ENCODE results near the gene FLVCR2.

FLVCR2 gene

DNA sequence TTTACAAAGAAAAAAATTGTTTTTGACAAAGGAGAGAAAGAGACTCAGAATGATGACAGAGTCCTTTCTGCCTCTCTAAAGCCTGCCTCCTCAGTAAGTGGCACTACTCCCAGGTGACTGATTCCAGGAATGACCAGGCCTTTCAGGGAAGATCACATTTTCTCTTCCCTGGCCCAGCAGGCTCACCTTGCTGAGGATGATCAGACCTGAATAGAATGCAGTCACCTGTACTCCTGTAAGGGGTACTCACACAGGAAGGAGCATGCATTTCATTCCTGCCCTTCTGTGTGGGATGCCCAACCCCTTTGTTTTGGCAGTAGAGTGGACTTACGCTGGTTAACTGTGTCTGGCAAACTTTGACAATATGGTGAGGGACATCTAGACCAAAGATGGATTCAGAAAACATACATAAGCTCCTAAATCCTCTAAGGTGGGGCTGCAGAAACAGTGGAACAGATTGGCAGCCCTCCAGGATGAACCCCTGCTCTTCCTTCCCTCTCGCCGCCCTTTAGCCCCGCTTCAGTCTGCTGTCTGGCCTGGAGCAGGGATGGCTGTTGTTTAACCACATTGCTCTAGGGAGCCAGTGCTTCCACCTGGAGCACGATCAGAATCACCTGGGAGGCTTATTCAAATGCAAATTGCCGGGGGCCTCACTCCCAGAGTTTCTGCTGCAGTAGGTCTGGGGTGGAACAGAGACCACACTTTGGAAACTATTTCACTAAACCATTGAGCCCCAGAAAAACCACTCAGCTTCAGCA lies 52.5 kb downstream of the FLVCR2 start:
- no peak for DNase-seq (ENCODE audit: low spot score)

DNA sequence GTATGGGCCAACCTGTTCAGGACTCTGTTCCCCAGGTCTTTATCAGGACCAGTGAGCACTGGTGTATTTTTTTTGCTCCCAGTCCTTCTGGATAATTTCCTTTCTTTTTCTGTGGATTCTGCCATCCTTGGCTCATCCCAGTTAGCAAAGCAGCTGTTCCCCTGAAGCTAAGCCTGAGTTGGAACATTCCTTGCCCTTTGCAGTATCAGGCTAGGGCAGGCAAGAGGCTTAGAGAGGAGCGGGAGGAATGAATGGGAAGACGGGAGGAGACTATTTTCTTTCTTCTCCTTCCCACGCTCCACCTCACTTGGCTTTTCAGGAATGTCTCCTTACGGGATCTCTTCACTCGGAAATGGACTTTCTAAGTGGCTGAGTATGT lies 53.0 kb downstream of the FLVCR2 start:
- no peak for DNase-seq (ENCODE audit: low spot score)

DNA sequence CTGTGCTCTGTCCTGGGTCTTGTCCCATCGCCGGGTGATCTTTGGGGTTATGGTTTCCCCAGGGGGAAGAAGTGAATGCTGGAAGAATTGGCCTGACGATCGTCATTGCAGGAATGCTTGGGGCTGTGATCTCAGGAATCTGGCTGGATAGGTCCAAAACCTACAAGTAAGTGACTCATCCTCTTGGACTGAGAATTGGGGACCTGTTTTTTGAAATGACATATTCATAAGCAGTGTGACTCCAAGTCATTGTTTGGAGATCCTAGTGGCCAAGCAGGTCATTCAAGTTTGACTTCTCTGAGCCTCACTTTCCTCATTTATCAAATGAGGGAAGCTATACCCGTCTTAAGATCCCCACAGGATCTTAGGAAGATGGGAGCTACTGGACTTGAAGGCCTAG lies 56.4 kb downstream of the FLVCR2 start:
- DNase-seq (ENCODE audit: low spot score) = no peak

DNA sequence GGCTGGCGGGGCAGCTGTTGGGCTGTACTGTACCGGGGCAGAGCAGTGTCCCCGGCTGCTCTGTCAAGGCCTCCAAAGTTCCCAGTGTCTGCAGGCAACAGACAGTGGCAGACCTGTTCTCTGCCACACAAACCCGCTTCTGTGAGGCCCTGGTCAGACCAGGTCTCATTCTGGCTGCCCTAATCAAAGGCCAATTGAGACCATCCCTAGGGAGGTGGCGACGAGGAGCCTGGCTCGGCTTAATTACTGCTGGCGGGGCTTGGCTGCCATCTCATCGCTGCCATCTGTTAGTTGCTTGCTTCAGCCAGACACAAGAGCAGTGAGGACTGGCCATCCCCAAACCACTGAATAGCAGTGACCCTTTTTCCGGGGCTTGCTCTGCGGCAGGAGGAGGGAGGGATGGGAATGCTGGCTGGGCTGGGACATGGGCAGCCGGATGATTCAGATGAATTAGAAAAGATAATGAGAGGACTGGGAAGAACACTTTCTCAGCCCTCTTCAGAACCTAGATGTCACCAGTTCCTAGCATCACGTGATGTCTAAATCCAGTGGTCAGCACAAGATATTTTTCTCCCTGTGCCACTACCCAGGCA lies 57.8 kb downstream of the FLVCR2 start:
- DNase-seq (ENCODE audit: low spot score) = peak; percentile 50

DNA sequence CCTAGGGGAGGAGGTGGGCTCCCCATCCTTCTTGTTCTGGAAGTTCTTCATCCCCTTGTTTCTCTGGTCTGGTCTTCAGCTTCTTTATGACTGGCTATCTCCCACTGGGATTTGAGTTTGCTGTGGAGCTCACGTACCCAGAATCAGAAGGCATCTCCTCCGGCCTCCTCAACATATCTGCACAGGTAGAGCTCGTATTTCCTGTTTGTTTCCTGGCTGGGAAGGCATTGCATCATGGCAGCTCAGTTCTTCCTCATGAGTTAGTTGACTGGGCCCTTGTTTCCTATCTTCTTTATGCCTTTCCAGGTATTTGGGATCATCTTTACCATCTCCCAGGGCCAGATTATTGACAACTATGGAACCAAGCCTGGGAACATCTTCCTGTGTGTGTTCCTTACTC lies 62.5 kb downstream of the FLVCR2 start:
- no peak for DNase-seq (ENCODE audit: low spot score)

DNA sequence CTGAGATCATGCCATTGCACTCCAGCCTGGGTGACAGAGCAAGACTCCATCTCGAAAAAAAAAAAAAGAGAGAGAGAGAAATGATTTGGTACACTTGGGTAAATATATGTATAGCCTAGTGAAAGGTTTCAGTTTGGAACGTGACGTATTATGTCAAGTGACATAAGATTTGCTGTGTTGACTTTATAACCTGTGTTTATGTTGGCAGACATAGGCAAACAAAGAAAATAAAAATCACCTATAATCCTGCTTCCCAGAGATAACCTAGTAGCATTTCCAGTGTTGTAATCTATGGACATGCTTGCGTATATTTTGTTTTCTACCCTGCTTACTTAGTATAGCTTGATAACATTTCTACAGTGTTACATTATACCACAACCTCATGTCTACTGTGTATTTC lies 65.6 kb downstream of the FLVCR2 start:
- DNase-seq (ENCODE audit: low spot score) = no peak

DNA sequence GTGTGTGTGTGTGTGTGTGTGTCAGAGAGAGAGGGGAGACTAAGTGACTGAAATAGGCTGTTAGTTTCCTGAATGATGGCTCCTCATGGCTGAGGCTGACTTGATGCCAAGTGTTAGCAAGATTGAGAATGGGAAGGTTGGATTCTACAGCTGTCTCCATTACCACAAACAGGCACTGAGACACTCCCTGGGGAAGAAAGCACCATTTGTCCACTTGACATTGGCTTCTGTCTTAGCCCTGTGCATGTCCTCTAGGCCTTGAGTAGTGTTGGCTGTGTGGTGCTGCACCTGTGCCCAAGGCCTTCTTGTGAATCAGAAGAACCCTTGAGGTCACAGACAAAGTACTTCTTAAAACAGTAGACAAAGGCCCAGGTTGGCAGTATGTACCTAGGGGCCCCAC lies 66.6 kb downstream of the FLVCR2 start:
- no peak for DNase-seq (ENCODE audit: low spot score)

DNA sequence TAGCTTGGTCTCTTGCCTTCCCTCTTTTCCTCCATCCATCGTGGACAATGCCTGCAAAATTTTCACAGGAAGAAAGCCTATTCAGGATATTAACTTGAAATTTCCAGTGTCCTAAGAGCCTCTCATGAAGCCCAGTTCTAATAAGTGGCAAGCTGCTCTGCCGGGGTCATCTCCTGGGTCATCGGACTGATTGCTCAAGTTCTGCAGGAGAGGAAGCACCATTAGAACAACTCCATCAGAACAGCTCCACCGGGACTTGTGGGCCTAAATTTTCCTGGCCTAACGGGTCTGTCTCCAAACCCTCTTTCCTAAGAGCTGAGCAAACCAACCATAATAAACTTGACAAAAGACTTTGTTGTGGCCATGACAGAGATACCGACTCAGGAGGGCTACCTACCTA lies 68.3 kb downstream of the FLVCR2 start:
- no peak for DNase-seq (ENCODE audit: low spot score)

DNA sequence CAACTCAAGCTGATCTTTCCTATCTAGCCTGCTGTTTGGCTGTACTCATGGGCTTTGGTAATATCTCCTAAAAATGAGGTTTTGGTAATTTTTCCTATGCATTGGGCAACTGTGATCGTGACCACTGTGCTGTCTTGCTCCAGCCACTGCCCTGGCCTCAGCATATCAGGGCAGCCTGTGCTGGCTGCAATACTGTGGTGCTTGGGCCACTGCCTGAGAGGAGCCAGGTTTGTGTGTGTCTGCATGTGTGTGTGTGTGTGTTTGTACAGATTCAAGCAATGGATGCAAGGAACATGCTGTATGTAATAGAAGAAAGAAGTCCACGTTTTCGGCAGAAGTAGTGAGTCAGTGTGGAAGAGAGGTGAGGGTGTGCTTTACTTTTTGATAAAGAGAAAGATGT lies 69.2 kb downstream of the FLVCR2 start:
- DNase-seq (ENCODE audit: low spot score) = no peak

DNA sequence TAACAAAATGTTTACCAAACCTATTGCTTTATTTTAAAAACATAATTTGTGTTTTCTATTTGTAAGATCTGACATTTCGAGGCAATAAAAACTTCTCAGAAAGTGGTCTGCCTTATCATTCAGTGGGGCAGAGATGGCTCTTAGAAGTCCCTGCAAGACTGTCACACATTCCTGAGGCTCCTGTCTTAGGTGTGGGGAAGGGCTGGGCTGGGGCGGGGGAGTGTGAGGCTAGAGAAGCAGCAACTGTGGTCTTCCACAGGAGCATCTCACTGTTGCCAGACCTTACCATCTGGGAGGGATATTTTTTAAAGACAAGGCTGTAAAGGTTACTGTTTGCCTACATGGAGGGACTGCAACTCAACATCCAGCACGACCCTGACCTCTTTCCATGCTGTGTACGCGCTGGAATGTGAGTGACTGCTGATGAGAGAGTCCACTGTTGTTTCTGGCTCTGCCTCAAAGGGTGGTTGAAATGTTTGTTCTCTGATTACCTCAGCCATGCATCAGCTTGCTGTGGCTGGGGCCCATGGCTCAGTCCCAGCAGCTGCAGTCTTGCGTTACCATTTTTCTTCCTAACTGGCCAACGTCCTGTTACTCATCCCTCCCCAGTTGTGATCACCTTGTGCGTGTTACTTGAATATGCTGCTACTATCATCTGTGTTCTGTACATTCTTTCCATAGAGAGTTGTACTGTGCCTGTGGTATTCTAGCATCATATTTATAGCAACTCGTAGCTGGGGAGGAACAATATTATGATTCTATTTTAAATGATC lies 69.8 kb downstream of the FLVCR2 start:
- DNase-seq (ENCODE audit: low spot score) = no peak

DNA sequence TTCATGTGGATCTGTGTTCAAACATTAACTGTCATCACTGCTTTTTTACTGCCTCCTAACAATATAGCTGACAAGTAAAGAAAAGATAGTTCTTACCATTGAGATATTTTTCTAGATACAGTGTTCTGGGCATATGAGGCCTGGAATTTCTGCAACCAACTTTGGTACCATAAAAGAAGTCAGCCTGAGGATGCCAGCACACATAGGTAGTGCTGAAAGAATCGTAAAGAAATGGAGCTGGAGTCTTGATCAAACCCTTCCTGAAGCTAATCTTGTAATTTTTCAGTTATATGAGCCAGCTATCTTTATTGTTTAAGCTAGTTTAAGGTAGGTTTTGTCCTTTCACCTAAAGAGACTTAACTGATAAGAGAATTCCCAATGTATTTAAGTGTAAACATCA lies 70.9 kb downstream of the FLVCR2 start:
- DNase-seq (ENCODE audit: low spot score) = no peak

DNA sequence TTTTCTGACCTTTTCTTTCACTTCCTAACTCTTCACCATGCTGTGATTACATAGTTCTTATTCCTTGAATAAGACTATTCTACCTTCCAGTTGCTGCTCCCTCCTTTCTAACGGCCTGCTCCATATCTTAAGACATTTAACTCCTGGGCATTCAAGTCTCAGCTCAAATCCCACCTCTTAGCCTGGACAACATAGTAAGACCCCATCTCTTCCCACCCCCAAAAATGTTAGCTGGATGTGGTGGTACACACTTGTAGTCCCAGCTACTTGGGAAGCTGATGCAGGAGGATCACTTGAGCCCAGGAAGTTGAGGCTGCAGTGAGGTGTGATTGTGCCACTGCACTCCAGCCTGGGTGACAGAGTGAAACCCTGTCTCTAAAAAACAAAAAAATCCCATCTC lies 71.4 kb downstream of the FLVCR2 start:
- no peak for DNase-seq (ENCODE audit: low spot score)

DNA sequence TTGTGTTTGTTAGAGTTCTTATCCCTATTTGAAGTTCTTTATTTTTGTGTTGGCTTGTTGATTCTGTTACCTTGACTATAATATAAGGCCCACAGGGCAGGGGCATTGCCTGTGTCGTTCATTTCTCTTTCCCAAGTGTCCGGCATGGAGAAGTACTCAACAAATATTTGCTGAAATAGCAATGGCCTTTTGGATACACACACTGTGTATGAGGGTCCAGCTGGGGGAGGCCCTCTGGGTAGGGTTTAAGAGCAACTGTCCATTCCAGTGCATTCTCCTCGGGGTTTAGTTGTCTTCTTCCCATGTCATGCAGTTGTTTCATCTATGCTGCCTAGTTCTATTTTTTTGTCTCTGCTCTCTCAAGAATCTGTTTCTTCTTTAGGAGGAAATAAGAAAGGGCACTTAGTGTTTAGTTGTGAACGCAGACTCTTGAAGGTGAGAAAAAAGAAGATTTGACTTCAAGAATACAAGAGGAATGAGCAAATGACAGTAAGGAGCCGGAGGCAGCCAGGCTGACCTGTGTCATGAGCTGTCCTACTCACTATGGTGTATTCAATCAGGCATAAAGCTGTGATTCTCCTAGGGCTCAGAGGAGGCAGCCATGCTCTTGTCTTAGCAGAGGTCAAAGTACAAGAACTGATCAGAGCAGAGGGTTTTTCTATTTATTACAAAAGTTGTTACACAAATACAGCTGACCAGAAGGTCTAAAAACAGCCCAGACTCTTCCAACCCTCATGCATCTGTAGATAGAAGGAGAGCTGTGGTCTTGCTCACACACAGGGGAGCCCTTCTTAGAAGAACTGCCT lies 72.0 kb downstream of the FLVCR2 start:
- DNase-seq (ENCODE audit: low spot score) = no peak

DNA sequence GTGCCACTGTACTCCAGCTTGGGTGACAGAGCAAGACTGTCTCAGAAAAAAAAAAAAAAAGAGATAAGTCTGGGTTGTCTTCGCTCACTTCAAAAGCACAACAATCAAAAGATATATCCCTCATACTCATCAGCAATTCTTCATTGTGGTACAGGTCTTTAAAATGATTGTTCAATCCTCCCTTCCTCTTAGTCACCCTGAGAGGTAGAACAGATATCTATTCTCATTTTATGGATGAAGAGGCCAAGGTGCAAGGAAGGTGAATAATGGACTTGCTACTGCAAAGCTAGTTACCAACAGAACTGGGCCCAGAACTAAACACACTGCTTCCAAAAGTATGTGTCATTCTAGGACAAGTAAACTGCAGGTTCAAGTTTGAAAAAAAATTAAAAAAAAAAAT lies 75.1 kb downstream of the FLVCR2 start:
- no peak for DNase-seq (ENCODE audit: low spot score)

DNA sequence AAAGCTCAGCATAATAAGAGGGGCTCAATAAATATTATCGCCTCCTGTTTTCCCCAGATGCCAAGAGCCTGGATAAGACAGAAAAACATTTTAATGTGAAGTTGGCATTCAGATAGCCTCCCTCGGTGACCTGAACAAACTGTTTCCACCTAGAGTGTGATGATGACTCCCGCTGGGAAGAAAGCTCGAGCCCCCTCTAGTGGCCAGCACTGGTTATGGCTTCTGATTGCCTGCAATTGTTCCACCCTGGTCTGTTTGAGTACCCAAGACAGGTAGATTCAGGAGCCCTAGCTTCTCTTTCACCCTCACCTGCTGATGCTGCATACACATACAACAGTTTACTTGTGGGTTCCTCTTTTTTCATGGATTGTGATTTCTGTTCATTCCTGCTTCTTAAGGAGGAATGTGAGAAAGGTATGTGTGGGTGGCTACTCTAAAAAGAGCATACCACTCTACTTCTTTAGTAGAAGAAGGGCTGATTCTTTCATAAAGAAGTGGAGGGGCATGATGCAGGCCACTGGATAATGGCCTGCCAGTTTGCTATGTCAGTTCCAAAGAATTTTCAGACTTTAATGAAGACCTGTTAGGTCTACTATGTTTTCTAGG lies 75.8 kb downstream of the FLVCR2 start:
- DNase-seq (ENCODE audit: low spot score) = peak; percentile 80

DNA sequence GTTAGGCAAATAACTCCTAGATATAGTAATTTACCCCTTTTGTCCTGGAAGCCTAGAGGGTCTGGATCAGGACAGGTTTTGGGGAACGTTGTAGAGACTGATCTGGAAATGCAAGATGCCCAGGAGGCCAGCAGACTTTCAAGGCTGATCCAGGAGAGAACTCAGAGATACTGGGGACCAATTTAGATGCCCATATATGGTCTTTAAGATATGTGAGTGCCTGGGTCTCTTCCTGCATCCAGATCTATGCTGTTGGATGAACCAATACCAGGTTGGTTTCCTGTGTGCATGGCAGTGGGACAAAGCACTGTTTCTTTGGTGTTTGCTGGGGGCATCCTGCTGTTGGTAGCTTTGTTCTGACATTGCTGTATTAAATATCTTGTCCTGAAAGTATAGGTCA lies 76.8 kb downstream of the FLVCR2 start:
- DNase-seq (ENCODE audit: low spot score) = no peak

DNA sequence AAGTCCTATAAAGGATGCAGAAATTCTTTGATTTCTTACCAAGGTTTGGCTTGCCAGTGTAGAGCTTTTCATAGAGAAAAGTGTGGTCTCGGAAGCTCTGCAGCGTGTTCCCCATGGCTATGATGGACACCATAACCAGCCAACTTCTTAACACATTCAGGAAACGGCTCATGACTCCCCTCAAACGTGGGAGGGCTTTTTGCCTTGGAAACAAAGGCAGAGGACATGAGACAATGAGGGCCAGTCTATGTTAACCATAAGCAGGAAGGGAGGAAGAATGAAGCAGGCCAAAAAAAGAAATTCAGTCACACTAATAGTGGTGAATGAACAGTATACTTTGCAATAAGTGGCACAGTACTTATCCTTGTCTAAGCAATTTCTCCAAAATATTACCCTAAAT lies 78.9 kb downstream of the FLVCR2 start:
- DNase-seq (ENCODE audit: low spot score) = no peak

DNA sequence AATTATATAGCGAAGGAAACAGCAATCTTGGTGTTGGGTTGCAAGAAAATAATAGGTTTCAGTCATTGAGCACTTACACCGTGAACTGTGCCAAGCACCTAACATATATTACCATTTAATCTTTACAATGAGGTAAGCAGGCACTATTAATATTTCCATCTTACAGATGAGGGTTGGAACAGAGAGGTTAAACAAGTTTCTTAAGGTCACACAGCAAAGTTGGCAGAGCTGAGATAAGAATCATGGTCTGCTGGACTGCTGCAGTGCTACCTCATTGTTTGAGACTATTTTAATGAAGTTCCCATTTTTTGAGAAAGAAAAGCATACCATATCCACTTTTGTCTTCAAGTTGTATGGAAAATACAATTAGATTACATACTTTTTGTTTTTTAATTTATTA lies 80.5 kb downstream of the FLVCR2 start:
- DNase-seq (ENCODE audit: low spot score) = no peak

DNA sequence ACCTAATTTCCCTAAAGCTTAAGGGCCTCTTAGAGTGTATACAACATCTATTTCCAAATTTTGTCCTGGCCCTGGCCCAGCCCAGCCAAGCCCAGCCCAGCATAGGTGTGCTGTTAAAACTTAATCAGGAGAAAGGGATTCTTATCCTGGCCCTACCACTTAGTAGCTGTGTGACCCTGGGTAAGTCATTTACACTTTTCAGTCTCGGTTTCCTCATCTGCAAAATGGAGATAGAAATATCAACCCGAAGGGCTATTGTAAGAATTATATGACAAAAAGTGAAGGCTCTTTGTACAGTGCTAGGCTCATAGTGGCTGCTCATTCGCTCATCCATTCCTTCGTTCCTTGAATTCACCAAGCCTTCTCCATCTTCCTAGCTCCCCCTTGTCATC lies 81.8 kb downstream of the FLVCR2 start:
- DNase-seq (ENCODE audit: low spot score) = no peak

DNA sequence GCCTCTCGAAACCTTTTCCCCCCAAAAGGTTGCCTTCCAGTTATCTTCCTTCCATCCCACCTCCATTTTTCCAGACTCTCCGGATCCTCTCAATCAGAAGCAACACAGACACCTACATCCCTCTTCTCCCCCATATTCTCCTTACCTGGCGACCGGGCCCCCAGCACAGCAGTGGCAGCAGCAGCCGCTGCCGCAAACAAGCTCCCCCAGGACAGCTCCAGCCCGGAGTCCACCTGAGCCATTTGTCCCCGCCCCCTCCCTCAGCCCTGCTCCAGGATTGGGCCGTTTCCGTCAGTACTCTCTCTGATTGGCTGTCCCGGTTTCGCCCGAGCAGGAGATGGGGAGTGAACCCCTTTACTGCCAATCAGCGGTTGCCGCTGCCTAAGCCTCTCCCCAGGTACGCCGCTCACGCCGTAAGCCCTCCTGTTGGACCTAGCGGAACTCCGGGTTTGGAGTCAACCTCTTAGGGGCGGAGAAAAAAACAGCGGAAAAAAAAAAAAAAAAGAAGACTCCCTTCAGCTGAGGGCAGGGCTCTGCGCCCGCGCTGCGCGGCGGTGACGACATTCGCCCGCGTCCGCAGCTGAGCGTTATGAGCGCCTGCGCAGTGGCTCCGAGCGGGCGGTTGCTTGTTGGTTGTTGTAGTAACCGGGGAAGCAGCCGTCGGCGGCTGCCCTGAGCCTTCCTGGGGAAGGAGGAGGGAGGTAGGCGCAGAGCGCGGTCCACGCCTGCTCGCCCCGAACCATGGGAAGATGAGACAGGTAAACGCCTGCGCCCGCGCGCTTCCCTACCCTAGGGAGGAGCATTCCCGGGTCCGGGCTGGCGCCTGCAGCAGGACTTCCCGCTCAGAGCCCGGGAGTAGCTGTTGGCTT lies 82.4 kb downstream of the FLVCR2 start, which contains the start of the genes ERG28 and TTLL5:
TSS of gene ERG28 (minus strand) at position 247 of the 869 bp plus-strand sequence. CDS start 3,374 bp downstream, outside the sequence.
TSS of gene TTLL5 (plus strand) at position 617 of the 869 bp plus-strand sequence. CDS start 1,904 bp downstream, outside the sequence.
- DNase-seq (ENCODE audit: low spot score) = peak; percentile 96

DNA sequence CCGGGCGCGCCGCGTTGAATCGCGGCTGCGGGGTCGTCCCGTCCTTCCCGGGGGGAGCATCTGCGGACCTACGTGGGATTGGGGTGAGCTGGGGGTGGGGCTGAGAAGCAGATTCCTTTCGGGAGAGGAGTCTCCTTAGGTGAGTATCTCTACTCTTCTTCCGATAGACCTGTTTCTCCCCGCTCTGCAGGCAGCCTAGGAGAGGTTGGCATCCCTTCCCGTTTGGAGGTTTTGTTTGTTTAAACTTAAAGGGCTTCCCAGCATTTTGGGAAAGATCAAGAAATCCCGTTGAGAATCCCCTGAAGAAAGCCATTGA lies 83.0 kb downstream of the FLVCR2 start:
- DNase-seq (ENCODE audit: low spot score) = no peak
